HG03575 (cell line): Measurements from ENCODE around the gene HDAC5.

Source experiments
- ATAC-seq: cut with Tn5 transposase; IDR thresholded peaks from one replicate; pipeline ENCODE4 v1.9.1; 2021; ENCODE audit not compliant: unreplicated experiment, insufficient number of reproducible peaks, low FRiP score; ENCODE audit errors: extremely low read depth

The HDAC5 gene

GRCh38 chr17:44076716-44077594 is 46.5 kb downstream of the HDAC5 start:
- no peak for ATAC-seq

DNA sequence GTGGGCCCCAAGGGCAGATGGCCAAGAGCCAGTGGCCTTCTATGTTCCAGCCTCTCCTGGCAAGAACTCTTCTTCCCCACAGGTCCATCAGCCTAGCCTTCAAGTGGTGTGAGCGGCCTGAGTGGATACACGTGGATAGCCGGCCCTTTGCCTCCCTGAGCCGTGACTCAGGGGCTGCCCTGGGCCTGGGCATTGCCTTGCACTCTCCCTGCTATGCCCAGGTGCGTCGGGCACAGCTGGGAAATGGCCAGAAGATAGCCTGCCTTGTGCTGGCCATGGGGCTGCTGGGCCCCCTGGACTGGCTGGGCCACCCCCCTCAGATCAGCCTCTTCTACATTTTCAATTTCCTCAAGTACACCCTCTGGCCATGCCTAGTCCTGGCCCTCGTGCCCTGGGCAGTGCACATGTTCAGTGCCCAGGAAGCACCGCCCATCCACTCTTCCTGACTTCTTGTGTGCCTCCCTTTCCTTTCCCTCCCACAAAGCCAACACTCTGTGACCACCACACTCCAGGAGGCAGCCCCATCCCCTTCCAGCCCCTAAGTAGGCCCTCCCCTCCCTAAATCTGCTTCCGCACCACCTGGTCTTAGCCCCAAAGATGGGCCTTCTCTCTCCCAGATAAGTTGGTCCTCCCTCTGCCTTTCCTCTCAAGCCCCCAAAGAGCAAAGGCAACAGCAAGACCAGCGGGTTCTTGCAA is 47.7 kb downstream of the HDAC5 start:
- ATAC-seq: no peak

- ATAC-seq: no peak
These were observed 48.5 kb downstream of the HDAC5 start for GRCh38 chr17:44074911-44075285.

GRCh38 chr17:44074231-44074910 is 49.1 kb downstream of the HDAC5 start:
- ATAC-seq: no peak

GRCh38 chr17:44071772-44072171 is 51.7 kb downstream of the HDAC5 start:
- no peak for ATAC-seq

DNA sequence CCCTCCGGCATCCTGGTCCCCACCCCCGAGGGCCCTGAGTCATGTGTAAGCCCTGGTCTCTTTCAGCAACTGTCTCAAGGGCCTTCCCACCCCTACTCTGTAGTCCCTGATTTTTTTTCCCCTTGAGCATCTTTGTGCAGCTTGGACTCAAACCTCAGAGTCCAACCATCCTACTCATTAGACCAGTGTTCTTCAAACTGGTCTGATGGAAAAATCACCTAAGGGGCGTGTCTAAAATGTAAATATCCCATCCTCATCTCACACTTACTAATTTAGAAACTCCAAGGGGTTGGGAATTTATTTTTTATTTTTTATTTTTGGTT is 52.3 kb downstream of the HDAC5 start:
- peak; percentile 8 for ATAC-seq

DNA sequence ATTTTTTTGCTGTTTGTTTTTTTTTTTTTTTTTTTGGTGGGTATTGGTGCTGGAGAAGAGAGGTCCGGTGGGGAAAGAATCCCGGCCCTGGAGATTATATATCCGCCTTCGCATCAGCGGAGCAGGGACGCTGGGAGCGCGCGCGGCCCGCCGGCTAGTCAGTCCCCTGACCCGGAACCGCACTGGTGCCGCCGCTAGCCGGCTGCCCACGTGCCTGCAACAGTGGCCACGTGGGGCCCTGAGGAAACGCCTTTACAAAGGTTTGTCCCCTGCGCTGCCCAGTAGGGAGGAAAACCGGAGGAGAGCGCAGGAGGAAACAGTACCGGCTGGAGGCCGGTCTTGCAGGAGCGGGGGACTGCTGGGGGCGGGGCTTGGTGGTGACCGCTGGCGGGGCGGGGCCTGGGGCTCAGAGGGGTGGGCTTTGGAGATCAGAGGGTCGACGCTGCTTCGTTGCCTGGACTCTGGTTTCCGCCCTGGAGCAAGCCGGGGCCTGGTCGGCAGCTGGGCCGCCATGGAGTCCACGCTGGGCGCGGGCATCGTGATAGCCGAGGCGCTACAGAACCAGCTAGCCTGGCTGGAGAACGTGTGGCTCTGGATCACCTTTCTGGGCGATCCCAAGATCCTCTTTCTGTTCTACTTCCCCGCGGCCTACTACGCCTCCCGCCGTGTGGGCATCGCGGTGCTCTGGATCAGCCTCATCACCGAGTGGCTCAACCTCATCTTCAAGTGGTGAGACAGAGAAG is 52.8 kb downstream of the HDAC5 start, which contains the start of gene G6PC3:
Gene G6PC3 (plus strand): TSS at position 281 of the 743 bp plus-strand sequence. CDS start 231 bp downstream, at position 512.
- ATAC-seq: peak; percentile 41

DNA sequence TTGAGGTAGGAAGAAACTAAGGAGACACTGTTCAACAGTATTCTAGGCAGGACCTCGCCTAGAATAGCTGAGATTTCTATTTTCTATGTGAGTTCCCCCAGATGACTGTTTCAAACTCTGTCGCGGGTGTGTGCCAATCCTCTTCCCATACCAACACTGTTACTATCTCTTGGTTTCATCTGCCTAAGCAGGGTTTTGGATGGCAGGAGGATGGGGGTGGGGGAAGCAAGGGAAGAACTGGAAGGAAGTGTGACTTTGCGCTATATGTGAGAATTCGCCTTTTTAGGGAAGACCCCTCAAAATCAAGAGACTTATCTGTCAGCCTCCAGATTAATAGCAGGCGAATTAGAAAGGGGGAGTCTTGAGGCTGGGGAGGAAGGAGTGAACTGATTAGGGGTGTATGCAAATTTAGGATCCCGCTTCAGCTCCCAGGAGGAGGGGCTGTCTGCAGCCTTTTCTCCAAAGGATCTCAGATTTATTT is 53.4 kb downstream of the HDAC5 start:
- peak; percentile 6 for ATAC-seq

- no peak for ATAC-seq
These were observed 55.9 kb downstream of the HDAC5 start for GRCh38 chr17:44067545-44067940.

DNA sequence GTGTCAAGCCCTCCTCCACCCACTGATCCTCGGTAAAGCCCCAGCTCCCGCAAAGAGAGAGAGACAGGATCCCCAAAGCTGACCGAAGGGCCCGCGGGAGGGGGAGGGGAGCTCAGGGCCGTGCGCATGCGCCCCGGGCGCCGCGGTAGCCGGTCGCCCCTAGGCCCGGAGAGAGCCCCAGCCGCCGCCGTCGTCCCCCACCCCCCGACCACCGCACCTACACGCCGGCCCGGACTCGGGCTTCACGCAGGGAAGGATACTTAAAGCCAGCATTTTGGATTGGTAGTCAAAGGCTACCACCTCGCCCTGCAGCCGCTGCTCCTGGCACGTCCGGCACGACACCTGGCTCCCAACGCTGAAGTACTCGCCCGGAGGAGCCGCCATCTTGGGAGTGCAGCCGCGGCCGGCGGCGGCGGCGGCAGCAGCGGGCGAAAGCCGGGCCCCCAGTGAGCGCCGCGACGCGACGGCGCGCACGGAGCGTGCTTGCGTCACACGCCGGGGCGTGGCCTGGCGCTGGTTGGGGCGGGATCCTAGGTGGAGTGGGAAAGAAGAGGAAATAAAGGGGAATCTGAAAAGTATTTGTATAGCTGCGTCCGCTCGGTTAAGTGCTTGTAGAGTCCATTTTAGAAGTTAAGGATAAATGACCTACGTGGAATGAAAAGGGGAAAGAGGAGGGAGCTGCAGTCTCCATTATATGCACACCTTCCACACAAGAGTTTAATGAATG is 57.1 kb downstream of the HDAC5 start, which contains the start of gene LSM12:
Gene LSM12 (minus strand): TSS at position 468 of the 727 bp plus-strand sequence. CDS start 84 bp downstream, at position 384.
- ATAC-seq: no peak

DNA sequence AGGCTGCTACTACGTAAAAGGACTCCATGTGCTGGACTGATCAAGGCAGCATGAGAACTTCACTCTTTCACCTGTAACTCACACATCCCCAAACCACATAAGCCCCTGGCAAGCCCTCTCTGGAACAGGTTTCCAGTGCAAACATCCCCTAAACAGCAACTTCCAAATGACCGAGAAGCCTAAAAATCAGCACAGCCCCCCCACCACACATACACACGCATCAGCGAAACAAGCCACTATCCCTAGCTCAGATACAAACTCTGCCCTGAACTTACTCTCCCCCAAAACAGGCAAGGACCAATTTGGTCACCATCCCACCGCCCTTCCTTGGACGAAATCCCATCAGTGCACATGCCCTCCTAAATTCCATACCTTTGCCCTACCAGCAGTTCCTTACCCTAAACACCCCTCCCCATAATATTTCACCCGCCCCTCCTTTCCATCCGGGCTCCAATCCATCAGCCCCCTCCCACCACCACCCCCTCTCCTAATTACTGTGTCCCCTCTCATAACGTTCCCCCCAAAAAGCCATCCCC is 57.7 kb downstream of the HDAC5 start:
- no peak for ATAC-seq

DNA sequence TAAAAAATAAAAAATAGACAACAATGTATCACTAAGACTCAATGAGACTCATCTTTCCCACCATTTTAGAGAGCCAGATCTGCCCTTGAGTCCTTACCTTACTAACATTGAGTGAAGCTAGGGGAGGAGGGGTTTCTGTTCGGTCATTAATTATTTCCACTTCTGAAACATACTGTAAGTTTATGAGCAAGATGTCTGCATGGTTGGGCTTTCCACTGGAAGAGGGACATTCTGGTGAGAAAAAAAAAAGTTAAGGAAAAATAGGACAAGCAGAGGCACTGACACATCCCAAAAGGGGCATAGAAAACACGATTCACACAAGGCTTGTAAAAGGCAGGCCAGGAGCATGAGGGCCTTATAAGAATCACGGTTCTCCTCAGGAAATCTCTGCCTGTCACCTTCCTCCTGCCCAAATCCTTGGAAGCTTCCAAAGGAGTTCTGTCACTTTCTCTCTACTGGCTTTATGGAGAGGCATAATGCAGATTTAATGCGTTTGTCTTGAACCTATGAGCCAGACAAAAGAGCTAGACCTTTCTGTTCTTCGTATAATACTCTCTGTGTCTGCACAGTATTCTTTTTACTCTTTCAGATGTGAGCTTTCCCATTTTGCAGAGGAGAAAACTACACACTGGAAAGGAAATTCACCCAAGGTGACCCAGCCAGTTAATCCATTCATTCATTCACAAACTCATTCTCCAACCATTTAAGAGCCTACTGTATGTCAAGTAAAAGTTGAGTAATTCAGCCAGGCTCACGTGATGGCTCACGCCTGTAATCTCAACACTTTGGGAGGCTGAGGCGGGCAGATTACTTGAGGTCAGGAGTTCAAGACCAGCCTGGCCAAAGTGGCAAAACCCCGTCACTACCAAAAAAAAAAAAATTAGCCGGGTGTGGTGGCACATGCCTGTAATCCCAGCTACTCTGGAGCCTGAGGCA is 59.5 kb downstream of the HDAC5 start:
- ATAC-seq: no peak

DNA sequence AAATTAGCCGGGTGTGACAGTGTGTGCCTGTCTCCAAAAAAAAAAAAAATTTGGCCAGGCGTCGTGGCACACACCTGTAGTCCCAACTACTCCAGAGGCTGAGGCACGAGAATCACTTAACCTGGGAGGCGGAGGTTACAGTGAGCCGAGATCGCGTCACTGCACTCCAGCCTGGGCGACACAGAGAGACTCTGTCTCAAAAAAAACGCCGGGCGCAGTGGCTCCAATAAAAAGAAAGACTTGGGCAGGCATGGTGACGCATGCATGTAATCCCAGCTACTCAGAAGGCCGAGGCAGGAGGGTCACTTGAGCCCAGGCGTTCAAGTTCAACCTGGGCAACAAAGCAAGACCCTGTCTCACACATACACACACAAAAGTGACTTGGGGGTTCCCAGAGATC is 60.6 kb downstream of the HDAC5 start:
- ATAC-seq: no peak

GRCh38 chr17:44061446-44061845 is 62.0 kb downstream of the HDAC5 start:
- no peak for ATAC-seq

DNA sequence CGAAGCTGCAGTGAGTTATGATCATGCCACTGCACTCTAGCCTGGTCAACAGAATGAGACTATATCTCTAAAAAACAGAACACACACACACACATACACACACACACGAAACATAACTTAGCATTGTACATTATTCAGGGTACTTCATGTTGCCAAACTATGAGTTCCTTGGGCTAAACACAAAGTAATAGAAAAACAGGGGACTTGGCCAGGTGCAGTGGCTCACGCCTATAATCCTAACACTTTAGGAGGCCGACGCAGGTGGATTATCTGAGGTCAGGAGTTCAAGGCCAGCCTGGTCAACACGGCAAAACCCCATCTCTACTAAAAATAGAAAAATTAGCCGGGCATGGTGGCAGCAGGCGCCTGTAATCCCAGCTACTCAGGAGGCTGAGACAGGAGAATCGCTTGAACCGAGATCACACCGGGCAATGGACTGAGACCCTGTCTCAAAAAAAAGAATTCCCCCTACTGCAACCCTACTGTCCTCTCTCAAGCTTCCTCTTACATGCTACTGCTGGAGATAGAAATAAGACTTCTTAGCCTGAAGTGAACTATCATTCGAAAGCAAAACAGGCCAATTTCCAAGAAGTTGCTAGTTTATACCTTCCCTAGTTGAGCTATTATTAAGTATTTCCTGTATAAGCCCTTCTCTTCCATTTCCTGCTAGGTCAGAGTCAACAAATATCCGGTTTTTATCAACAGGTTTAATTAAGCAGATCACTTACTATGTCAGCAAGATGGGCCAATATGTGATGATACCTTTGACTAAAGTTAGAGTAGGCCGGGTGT is 64.1 kb downstream of the HDAC5 start:
- no peak for ATAC-seq

- ATAC-seq: no peak
These were observed 70.1 kb downstream of the HDAC5 start for GRCh38 chr17:44053125-44053872.
